WTC11 (cell line): ENCODE results near the gene ZNF438.

Source experiments
- ETV6 ChIP-seq: sonication (generic); formaldehyde crosslinking; IDR thresholded peaks from 2 replicates; pipeline ENCODE4 v1.8.1; 2022; ENCODE audit warnings: mild to moderate bottlenecking, missing genetic modification reagents
- KAT7 ChIP-seq: sonication (generic); formaldehyde crosslinking; IDR thresholded peaks from 2 replicates; pipeline ENCODE4 v1.8.1; 2023; ENCODE audit warnings: missing genetic modification reagents, mild to moderate bottlenecking, borderline replicate concordance
- RELA ChIP-seq: sonication (generic); formaldehyde crosslinking; IDR thresholded peaks from 2 replicates; pipeline ENCODE4 v1.8.1; 2022; ENCODE audit warnings: missing genetic modification reagents, mild to moderate bottlenecking, borderline replicate concordance
- ZNF263 ChIP-seq: sonication (generic); formaldehyde crosslinking; IDR thresholded peaks from 2 replicates; pipeline ENCODE4 v1.8.1; 2022; ENCODE audit warnings: low read depth, mild to moderate bottlenecking, moderate library complexity, missing genetic modification reagents
- TF ChIP-seq, protein P1 (sequence below): fragments of 200-600 bp; IDR thresholded peaks from 2 replicates; pipeline ENCODE4 v1.8.0; 2022; ENCODE audit warnings: antibody characterized with exemption

DNA sequence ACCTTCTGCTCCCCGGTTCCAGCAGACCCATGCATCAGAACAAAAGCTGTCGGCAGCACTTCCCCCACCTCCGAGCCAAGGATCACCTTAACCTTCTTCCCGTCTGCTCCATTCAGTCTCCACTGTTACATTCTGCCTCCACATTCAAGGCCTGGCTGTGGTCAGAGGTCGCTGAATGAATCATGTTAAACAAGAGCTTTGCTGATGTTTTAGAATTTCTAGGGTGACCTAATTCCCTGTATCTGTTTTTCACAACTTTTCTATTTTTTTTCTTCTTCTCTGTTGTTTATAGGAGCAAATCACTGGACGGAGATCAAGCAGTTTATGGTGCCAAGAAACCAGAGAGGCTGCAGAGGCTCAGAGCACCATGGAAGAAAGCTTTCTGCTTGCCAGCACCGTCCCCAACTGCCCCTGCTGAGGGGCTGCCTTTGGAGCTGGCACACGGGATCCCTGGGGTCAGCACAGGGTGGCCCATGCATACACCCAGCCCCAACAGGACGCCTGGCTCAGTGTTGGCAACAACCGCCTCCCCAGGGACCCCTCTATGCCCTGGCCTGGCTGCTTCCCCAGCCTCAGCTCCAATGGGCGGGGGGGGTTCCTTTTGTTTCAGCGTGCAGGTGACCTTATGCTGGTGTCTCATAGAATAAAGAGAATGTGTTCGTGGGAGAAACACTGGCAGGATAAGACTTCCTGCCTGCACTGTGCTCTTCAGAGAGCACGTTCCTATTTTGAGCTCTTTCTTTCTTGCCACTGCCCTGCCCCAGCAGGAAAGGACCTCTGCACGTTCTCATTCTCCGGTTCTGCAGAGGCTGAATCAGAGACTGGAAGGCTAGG is 219.4 kb downstream of the ZNF438 start:
- TF ChIP-seq, protein P1, sequence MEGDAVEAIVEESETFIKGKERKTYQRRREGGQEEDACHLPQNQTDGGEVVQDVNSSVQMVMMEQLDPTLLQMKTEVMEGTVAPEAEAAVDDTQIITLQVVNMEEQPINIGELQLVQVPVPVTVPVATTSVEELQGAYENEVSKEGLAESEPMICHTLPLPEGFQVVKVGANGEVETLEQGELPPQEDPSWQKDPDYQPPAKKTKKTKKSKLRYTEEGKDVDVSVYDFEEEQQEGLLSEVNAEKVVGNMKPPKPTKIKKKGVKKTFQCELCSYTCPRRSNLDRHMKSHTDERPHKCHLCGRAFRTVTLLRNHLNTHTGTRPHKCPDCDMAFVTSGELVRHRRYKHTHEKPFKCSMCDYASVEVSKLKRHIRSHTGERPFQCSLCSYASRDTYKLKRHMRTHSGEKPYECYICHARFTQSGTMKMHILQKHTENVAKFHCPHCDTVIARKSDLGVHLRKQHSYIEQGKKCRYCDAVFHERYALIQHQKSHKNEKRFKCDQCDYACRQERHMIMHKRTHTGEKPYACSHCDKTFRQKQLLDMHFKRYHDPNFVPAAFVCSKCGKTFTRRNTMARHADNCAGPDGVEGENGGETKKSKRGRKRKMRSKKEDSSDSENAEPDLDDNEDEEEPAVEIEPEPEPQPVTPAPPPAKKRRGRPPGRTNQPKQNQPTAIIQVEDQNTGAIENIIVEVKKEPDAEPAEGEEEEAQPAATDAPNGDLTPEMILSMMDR: no peak
- TF ChIP-seq ETV6 (CRISPR knock-in tag) (no peak), ZNF263 (no peak), KAT7 (CRISPR knock-in tag) (no peak), RELA (CRISPR knock-in tag) (no peak)
